ENCODE results near the gene COL6A2.
A peak's percentile ranks its signal among the peaks of the same experiment; 100 is the strongest.

COL6A2 gene

DNA sequence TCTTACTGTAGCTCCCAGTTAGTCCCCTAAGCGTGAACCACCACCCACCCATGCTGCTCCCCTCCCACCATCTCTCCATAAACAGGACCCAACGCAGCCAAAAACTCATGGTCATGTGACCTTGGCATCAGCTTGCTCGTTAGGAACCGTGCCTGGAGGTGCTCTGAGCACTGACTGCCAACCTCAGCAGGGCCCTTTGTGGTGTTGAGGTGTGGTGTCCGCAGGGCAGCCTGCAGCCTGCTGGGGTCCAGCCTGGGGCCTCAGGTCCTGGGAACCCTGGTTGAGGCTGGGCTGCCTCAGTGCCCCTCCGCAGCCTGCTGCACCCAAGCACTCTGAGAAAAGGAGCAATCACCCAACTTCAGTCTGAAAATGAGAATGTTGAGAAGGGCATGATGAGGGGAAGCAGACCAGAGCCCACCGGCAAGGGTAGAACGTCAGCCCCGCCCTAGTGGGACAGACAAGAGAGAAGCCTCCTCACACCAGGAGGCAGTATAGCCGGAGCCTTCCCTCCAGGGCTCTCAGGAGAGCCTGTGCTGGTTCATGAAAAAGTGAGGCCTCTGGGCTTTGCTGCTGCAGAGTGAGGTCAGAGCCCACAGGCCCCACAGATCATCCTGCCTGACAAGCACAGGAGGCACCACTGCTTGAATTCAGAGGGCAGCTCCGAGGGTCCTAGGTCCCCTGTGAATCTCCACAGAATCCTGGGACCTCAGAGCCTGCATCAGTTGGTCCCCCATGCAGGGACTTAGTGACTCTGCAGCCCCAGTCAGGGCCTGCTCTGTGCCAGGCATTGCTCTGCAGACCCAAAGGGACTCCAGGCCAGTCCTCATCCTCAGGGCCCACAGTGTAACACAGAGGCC is 4.9 kb upstream of the COL6A2 start:
- Histone ChIP-seq H3K27ac (no peak overlapping the region), H3K27me3 (no peaks in the 10 kb centered on the region), H3K9ac (no peak overlapping the region), H3K4me1 (peaks cover 38% of the 10 kb centered on the region), H3K4me2 (peak overlapping the region; percentile 90; the same call in 1 of the 2 replicates), H3K36me3 (no peaks in the 10 kb centered on the region), H3K4me3 (no peak overlapping the region), H4K20me1 (no peaks in the 10 kb centered on the region), H3K9me3 (peaks cover 24% of the 10 kb centered on the region)
- TF ChIP-seq Cebpa-rat (IDR thresholded peaks at IDR 0.05): no peak

DNA sequence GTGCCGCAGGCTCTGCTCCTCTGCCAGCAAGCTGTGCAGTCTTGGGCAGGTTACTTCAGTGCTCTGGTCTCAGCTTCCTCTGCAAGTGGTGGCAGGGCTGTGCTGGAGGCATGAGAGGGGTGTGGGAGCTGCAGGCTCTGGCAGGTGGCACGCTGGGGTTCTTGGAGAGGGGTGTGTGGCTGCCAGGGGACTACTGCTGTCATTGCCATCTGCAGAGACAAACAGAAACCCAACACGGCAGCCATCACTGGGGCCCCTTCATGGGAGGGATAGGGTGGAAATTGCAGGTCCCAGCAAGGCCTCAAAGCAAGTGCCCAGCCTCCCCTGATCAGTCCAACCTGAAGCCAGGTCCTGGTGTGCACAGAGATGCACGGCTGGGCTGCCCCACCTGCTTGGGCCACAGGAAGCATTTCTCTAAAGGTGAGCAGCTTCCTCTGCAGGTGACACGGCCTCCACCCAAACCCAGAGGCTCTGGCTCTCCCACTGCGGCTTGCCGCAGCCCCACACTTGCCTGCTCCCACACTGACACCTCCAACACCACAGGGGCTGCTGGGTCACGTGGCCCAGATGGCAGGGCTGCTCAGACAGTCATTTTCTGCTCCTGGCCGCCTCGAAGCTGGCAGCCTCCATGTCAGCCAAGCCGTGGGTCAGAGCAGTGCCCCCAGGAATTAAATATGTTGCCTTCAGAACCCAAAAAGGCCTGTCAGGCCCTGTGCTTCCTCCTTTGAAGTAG is 4.1 kb upstream of the COL6A2 start:
- H3K4me2 ChIP-seq: no peak overlapping the region
- H3K27me3 ChIP-seq: peaks cover 3% of the 10 kb centered on the region
- H3K4me1 ChIP-seq: peaks cover 40% of the 10 kb centered on the region
- no peak overlapping the region for H3K9ac ChIP-seq
- no peaks in the 10 kb centered on the region for H4K20me1 ChIP-seq
- no peak for TF ChIP-seq Cebpa-rat (IDR thresholded peaks at IDR 0.05)
- no peak overlapping the region for H3K27ac ChIP-seq
- no peak overlapping the region for H3K4me3 ChIP-seq
- H3K9me3 ChIP-seq: peaks cover 16% of the 10 kb centered on the region
- no peaks in the 10 kb centered on the region for H3K36me3 ChIP-seq

DNA sequence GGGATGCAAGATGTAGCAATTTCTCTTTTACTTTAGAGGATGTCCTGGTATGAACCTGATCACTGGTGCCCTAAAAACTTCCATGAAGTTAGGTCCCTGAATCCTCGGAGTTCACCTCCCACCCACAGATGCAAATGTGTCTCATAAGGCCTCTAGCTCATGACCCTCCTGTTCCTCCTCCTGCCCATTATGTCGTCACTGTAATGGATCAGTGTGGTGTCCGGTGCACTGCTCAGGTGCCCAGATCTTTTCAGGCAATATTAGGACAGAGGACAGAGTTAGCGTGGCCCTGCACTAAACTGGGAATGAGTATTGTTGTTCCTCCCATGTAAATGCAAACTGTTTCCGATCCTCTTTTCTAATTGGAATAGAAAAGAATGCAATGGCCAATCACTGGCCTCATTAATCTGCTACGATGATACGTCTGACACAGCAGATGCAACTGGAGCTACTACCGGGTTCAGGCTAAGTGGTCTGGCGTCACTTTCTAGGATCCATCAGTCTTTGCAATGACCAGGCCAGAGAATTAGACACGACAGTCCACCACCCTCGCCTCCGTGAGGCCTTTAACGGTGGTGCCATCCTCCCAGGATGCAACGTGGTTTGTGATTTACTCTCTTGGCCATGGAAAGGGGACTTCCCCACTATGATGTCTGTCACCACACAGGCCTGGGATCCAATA is 3.4 kb upstream of the COL6A2 start:
- Histone ChIP-seq H3K27me3 (peaks cover 10% of the 10 kb centered on the region), H3K4me3 (no peak overlapping the region), H3K4me1 (peaks cover 42% of the 10 kb centered on the region), H3K9me3 (peaks cover 8% of the 10 kb centered on the region), H3K27ac (no peak overlapping the region), H3K9ac (no peak overlapping the region), H3K4me2 (no peak overlapping the region), H4K20me1 (peaks cover 2% of the 10 kb centered on the region; the same call in 1 of the 2 replicates), H3K36me3 (no peaks in the 10 kb centered on the region)
- no peak for TF ChIP-seq Cebpa-rat (IDR thresholded peaks at IDR 0.05)

DNA sequence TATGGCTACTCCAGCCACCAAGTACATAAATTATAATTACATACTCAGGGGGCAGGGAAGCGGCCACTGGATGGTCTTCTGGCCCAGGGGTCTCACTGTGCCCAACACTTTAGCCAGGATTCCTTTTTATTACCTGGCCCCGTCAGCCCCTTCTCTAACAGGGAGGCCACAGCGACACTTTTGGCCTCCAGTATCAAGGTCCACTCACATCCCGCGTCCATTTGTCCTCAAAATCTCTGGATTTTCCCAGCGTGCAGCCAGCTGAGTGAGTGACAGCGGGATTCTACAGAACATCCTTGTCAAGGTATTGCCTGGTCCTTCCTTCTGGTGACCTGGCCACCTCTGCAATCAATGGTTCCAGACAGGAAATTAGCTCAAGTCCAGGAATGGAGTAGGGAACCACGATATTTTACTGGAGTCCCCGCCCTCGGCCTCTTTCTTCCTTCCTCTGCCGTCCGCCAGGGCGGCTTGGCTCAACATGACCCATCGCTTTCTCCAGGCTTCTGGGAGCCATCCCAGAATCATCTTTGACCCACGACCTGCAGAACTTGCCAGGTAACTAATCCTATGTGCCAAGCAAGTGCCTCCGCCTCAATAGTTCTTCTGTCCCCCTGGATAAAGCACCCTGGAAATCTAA is 2.7 kb upstream of the COL6A2 start:
- no peak overlapping the region for H3K9ac ChIP-seq
- peaks cover 2% of the 10 kb centered on the region; the same call in 1 of the 2 replicates for H3K9me3 ChIP-seq
- peaks cover 15% of the 10 kb centered on the region for H3K27me3 ChIP-seq
- H3K4me1 ChIP-seq: peaks cover 42% of the 10 kb centered on the region
- no peaks in the 10 kb centered on the region for H3K36me3 ChIP-seq
- peaks cover 5% of the 10 kb centered on the region; the same call in 1 of the 2 replicates for H4K20me1 ChIP-seq
- H3K27ac ChIP-seq: no peak overlapping the region
- no peak overlapping the region for H3K4me2 ChIP-seq
- no peak overlapping the region for H3K4me3 ChIP-seq
- TF ChIP-seq Cebpa-rat (IDR thresholded peaks at IDR 0.05): no peak

DNA sequence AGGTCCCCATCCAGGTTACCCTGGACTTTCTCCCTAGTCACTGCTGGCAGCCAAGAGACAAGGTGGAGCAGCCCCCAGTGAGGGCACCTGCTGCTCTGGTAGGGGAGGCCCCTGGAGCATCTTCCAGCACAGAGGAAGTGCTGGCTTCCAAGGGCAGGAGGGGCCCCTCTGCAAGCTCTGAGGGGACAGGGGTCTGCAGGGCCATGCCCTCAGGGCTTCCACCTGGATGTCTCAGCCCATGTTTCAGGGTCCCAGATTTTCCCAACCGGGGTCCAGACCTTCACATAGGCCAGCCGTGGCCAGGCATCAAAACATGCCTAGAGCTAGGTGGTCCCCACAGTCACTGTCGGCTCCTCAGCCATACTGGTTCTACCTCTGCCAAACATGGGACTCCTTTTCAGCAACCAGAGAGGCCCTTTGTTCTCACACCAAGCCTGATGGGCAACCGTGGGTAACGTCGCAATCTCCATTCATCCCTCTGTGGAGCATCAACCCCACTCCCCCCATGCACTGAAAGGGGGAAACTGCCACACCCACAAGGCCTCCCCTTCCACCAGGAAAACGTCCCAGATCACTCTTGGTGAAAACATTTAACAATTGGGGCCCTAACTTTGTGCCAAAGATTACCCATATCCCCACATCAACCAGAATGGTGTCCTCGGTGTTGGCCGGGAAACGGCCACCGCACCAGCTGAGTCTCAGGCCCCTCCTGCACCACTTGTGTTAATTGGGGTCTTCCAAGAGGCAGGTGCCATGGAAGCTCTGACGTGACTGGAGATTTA is 1.9 kb upstream of the COL6A2 start:
- no peak overlapping the region for H3K27ac ChIP-seq
- peaks cover 15% of the 10 kb centered on the region for H3K27me3 ChIP-seq
- H3K36me3 ChIP-seq: no peaks in the 10 kb centered on the region
- no peak overlapping the region for H3K4me3 ChIP-seq
- no peaks in the 10 kb centered on the region for H3K9me3 ChIP-seq
- H3K9ac ChIP-seq: no peak overlapping the region
- H4K20me1 ChIP-seq: peaks cover 5% of the 10 kb centered on the region; the same call in 1 of the 2 replicates
- peaks cover 42% of the 10 kb centered on the region for H3K4me1 ChIP-seq
- no peak overlapping the region for H3K4me2 ChIP-seq
- TF ChIP-seq Cebpa-rat (IDR thresholded peaks at IDR 0.05): no peak

DNA sequence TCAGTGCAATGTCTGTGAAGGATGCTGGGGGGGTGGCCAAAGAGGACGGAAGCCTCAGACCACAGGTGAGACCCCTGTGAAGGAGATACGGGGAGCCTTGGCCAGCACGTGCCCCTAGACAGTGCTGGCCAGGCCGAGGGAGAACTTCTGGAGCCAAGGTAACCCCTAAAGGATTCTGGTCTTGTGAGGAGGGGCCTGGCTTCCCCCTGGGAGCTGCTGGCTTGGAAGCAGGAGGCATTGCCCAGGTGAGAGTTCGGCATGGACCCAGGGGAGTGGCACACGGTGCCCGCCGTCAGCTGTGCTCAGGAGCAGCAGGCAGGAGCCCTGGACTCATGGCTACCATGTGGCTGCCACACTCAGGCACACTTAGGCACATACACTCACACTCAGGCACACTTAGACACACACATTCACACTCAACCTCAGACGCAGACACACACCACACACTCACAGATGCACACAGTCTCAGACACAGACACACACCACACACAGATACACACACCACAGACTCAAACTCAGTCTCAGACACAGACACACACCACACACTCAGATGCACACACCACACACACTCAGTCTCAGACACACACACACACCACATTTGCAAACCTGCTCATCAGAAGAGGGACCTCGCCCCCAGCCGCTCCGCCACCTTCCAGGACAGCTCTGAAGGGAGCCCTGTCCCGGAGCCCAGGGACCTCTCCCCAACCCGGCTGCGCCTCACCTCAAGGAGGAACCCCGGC is 1.1 kb upstream of the COL6A2 start:
- H4K20me1 ChIP-seq: peaks cover 5% of the 10 kb centered on the region; the same call in 1 of the 2 replicates
- peak overlapping the region; percentile 80 for H3K4me2 ChIP-seq
- H3K27ac ChIP-seq: no peak overlapping the region
- peaks cover 35% of the 10 kb centered on the region for H3K4me1 ChIP-seq
- peak overlapping the region; percentile 64 for H3K9ac ChIP-seq
- peaks cover 4% of the 10 kb centered on the region; the same call in 1 of the 2 replicates for H3K9me3 ChIP-seq
- H3K4me3 ChIP-seq: peak overlapping the region; percentile 73
- peaks cover 15% of the 10 kb centered on the region for H3K27me3 ChIP-seq
- no peaks in the 10 kb centered on the region for H3K36me3 ChIP-seq
- no peak for TF ChIP-seq Cebpa-rat (IDR thresholded peaks at IDR 0.05)

DNA sequence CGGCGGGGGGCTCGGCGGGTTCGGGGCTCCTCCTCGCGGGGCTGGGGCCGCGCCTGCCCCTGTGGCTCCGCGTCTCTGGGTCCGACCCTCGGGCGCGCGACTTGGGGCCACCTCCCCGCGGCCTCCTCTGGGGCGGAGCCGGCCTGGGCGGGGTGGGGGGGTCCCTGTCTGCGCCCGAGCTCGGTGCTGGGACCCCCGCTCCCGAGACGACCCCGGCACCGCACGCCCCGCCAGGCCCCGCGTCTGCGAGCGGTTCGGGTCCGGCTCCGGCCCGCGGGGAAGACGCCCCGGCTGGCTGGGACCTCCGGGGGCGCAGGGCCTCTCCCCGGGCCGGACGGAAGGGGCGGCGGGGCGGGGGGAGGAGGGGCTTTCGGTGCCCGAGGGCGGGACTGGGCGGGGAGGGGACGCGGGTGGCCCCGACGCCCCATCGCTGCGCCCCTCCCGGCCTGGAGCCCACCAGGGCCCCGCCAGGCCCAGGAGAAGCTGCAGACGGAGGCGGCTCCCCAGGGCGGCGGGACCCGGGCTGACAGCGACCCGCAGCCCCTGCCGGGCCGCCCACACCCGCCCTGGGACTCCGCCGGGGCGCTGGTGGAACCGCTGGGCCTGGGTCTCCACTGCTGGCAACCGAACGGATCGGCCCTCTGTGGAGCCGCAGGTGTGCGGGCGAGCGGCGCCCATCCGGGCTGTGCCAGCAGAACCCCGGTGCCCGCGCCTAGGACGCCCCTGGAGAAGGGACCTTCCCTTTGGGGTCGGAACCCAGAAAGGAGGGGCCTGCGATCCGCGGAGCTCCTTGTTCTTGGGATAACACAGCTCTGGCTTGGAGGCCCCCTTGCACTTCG is 610 bp downstream of the COL6A2 start:
- peaks cover 15% of the 10 kb centered on the region for H3K27me3 ChIP-seq
- peaks cover 5% of the 10 kb centered on the region; the same call in 1 of the 2 replicates for H4K20me1 ChIP-seq
- peak overlapping the region; percentile 41; the same call in 1 of the 2 replicates for H3K27ac ChIP-seq
- H3K4me1 ChIP-seq: peaks cover 17% of the 10 kb centered on the region; the same call in 1 of the 2 replicates
- TF ChIP-seq Cebpa-rat (IDR thresholded peaks at IDR 0.05): no peak
- peak overlapping the region; percentile 80 for H3K4me2 ChIP-seq
- H3K9ac ChIP-seq: peak overlapping the region; percentile 71; the same call in 1 of the 2 replicates
- H3K4me3 ChIP-seq: peak overlapping the region; percentile 73
- H3K9me3 ChIP-seq: peaks cover 19% of the 10 kb centered on the region
- H3K36me3 ChIP-seq: no peaks in the 10 kb centered on the region

Measured in BLaER1 (cell line).